C4-2B (cell line): ENCODE results near the gene ZNF808.
"Not testable (repeated sequence)": the region's sequence is repeated elsewhere in the genome, so short reads cannot be mapped to it uniquely, and the experiment has no call there.

Source experiments
- CTCF ChIP-seq: fragments of 450-650 bp; conservative IDR thresholded peaks from 2 replicates; pipeline ENCODE4 v1.5.1; 2017; ENCODE audit warnings: mild to moderate bottlenecking
- ZFX ChIP-seq: fragments of 450-650 bp; IDR thresholded peaks from 2 replicates; pipeline ENCODE4 v1.6.1; 2017

GRCh38 chr19:52485561-52486240, 41.8 kb upstream of the ZNF808 start:
- TF ChIP-seq CTCF, ZFX: not testable (repeated sequence)
